HCT116 (cell line): ENCODE measurements around the gene IGFN1. TPM values are rescaled to one million over a fixed set of nuclear protein-coding genes. Genes with fewer than 3 reads are reported as not detected.

ENCODE experiments used
- ATAC-seq: fragments of 200-7000 bp; cut with Tn5 transposase; 2 replicates; pipeline ENCODE4 v1.9.1; 2020; ENCODE audit warnings: mild to moderate bottlenecking, moderate library complexity
- BruUV-seq: library from RNA; stranded (reverse); fragments of 400-500 nt; replicated peaks from 2 replicates; lab custom pipeline; 2021; lab: Mats Ljungman, UMichigan
- CTCF ChIA-PET: fragments of 300-600 bp; sonication (Branson Sonifier 250); formaldehyde crosslinking; loops from one replicate; lab custom pipeline; 2021; ENCODE audit warnings: antibody characterized with exemption; lab: Charles Lee
- POLR2A ChIA-PET: fragments of 300-600, 350-600 bp; sonication (Branson Sonifier 250); formaldehyde crosslinking; loops from one replicate; lab custom pipeline; 2021; ENCODE audit warnings: antibody characterized with exemption; lab: Charles Lee
- RAD21 ChIA-PET, 2 experiments: fragments of 300-600 bp; sonication (Branson Sonifier 250); formaldehyde crosslinking; loops; one replicate each; lab custom pipeline; 2023; ENCODE audit warnings: low total read pairs in 2 of 2; ENCODE audit not compliant: uncharacterized antibody in 2 of 2, unreplicated experiment in 2 of 2, low non-redundant PET in 1 of 2; lab: Charles Lee
- DNase-seq: peaks from one replicate; pipeline ENCODE4 v3.0.0-alpha.2; 2010; ENCODE audit warnings: low read depth, low spot score
- H2AFZ ChIP-seq: fragments of 200-600 bp; shearing (Covaris generic), sonication (generic); 2 replicates; pipeline ENCODE4 v1.6.1; 2017; ENCODE audit warnings: low read depth, mixed run types, mixed read lengths, antibody characterized with exemption, low read length; ENCODE audit not compliant: poor library complexity, severe bottlenecking
- H3K27ac ChIP-seq: 2 replicates; pipeline ENCODE4 v1.5.1; 2012; ENCODE audit warnings: low read depth, low read length
- H3K27me3 ChIP-seq: fragments of 200-600 bp; sonication (generic); 2 replicates; pipeline ENCODE4 v1.6.1; 2016; ENCODE audit warnings: mixed run types, low read length, mixed read lengths; ENCODE audit not compliant: insufficient read depth
- H3K36me3 ChIP-seq, 2 experiments: fragments of 200-500 bp in 1 of 2; fragments of 200-600 bp in 1 of 2; sonication (Bioruptor generic) in 1 of 2; sonication (generic) in 1 of 2; 2 replicates each; pipeline versions ENCODE4 v1.5.1 to v1.6.1; 2014 to 2016; ENCODE audit warnings: low read length in 2 of 2, inconsistent platforms in 1 of 2, mixed read lengths in 1 of 2, mixed run types in 1 of 2; ENCODE audit not compliant: insufficient read depth in 2 of 2, control insufficient read depth in 1 of 2
- H3K4me1 ChIP-seq, 2 experiments: fragments of 200-600 bp in 1 of 2; sonication (generic) in 1 of 2; 2 replicates each; pipeline versions ENCODE4 v1.5.1 to v1.6.1; 2012 to 2017; ENCODE audit warnings: low read length in 2 of 2, inconsistent platforms in 1 of 2, mild to moderate bottlenecking in 1 of 2, mixed read lengths in 1 of 2, mixed run types in 1 of 2, moderate library complexity in 1 of 2; ENCODE audit not compliant: insufficient read depth in 2 of 2, control insufficient read depth in 1 of 2
- H3K4me2 ChIP-seq: fragments of 200-600 bp; sonication (generic); 2 replicates; pipeline ENCODE4 v1.6.1; 2017; ENCODE audit warnings: mixed run types, low read length, mixed read lengths
- H3K4me3 ChIP-seq, 2 experiments: fragments of 200-600 bp in 1 of 2; sonication (generic) in 1 of 2; replicated peaks in 1 of 2; 2 replicates each; pipeline ENCODE4 v1.5.1; 2011 to 2016; ENCODE audit warnings: low read length in 2 of 2, control low read depth in 1 of 2, low read depth in 1 of 2, mild to moderate bottlenecking in 1 of 2, mixed read lengths in 1 of 2, mixed run types in 1 of 2
- H3K79me2 ChIP-seq: fragments of 200-600 bp; sonication (generic); 2 replicates; pipeline ENCODE4 v1.6.1; 2017; ENCODE audit warnings: mild to moderate bottlenecking, mixed run types, low read length, moderate library complexity, mixed read lengths; ENCODE audit not compliant: insufficient read depth
- H3K9ac ChIP-seq: fragments of 200-600 bp; sonication (generic); 2 replicates; pipeline ENCODE4 v1.6.1; 2016; ENCODE audit warnings: low read length, mixed read lengths
- H3K9me2 ChIP-seq: fragments of 200-600 bp; sonication (generic), shearing (Covaris generic); 2 replicates; pipeline ENCODE4 v1.6.1; 2017; ENCODE audit warnings: mixed run types, mild to moderate bottlenecking, moderate library complexity; ENCODE audit not compliant: insufficient read depth
- H3K9me3 ChIP-seq, 2 experiments: fragments of 200-500 bp in 1 of 2; fragments of 200-600 bp in 1 of 2; sonication (Bioruptor generic) in 1 of 2; sonication (generic) in 1 of 2; 2 replicates each; pipeline ENCODE4 v1.6.1; 2014 to 2017; ENCODE audit warnings: low read length in 2 of 2, mixed read lengths in 2 of 2, inconsistent platforms in 1 of 2, low read depth in 1 of 2, mild to moderate bottlenecking in 1 of 2, mixed run types in 1 of 2, moderate library complexity in 1 of 2; ENCODE audit not compliant: control insufficient read depth in 1 of 2, insufficient read depth in 1 of 2
- H4K20me1 ChIP-seq: fragments of 200-600 bp; sonication (generic), shearing (Covaris generic); 2 replicates; pipeline ENCODE4 v1.6.1; 2017; ENCODE audit warnings: mixed run types, mild to moderate bottlenecking, moderate library complexity; ENCODE audit not compliant: insufficient read depth
- CEBPB ChIP-seq: IDR thresholded peaks from 2 replicates; pipeline ENCODE4 v1.6.1; 2012; ENCODE audit warnings: low read depth
- REST ChIP-seq: IDR thresholded peaks from 2 replicates; pipeline ENCODE4 v1.6.1; 2012; ENCODE audit warnings: low read depth
- SIN3A ChIP-seq: IDR thresholded peaks from 2 replicates; pipeline ENCODE4 v1.6.1; 2012; ENCODE audit warnings: low read depth
- SP1 ChIP-seq: IDR thresholded peaks from 2 replicates; pipeline ENCODE4 v1.6.1; 2012; ENCODE audit warnings: low read depth
- YY1 ChIP-seq: IDR thresholded peaks from 2 replicates; pipeline ENCODE4 v1.6.1; 2011; ENCODE audit warnings: low read length, low read depth, moderate library complexity, mild to moderate bottlenecking; ENCODE audit not compliant: insufficient replicate concordance; ENCODE audit errors: extremely low read depth
- intact Hi-C: fragments of 100-400 bp; cut with micrococcal nuclease; formaldehyde crosslinking; loops from 2 replicates; pipeline ENCODE4 v1.10.0; 2022
- total RNA-seq: library from RNA; stranded (reverse); gene quantifications from one replicate; pipeline ENCODE4 v1.2.1, GENCODE V29; 2021; ENCODE audit not compliant: unreplicated experiment

Gene IGFN1
- total RNA-seq, 1 experiment from 2014 or later = not detected

- TF ChIP-seq SIN3A = no peak
- TF ChIP-seq CEBPB = peak; percentile 99
- TF ChIP-seq REST = no peak
- peak; percentile 28 for TF ChIP-seq YY1
- peak; percentile 89 for TF ChIP-seq SP1
- ChIA-PET RAD21 (interaction anchor here in 1 of 2 experiments (0.6 to 0.8 kb wide), 2 partner anchors 28 to 89 kb away, joined by 3 to 4 read pairs; no protein-coding TSS in a partner anchor), CTCF (interaction anchor here (0.9 to 1.7 kb wide), 5 partner anchors 15 to 183 kb away, joined by 3 to 8 read pairs (median 5); partner anchors contain the start of gene ASCL5), POLR2A (interaction anchor here (0.6 to 1.6 kb wide), 3 partner anchors 9 to 36 kb away, joined by 3 to 6 read pairs (median 4); no protein-coding TSS in a partner anchor)
- peak within 1 kb of the TSS; percentile 83 for H2AFZ ChIP-seq
- peaks cover 17% of the 10 kb centered on the region; the same call in 1 of the 2 replicates for H3K79me2 ChIP-seq
- H3K9ac ChIP-seq = peak within 1 kb of the TSS; percentile 74
- BruUV-seq = no TSS peak
- peaks cover 3 to 15% of the 10 kb centered on the region in 2 experiments; a peak in 3 of 4 replicates for H3K4me1 ChIP-seq
- no peaks in the 10 kb centered on the region for H3K9me2 ChIP-seq
- peak; percentile 93 for ATAC-seq
- peak within 1 kb of the TSS; percentile 32; the same call in 1 of the 2 replicates for H3K27ac ChIP-seq
- H4K20me1 ChIP-seq = no peaks in the 10 kb centered on the region
- intact Hi-C loops = no loop called here
- H3K9me3 ChIP-seq = no peaks in the 10 kb centered on the region
- peak; percentile 87 for DNase-seq
- H3K4me2 ChIP-seq = peak within 1 kb of the TSS; percentile 97
- H3K36me3 ChIP-seq = peaks cover 13 to 15% of the 10 kb centered on the region in 2 experiments
- H3K27me3 ChIP-seq = no peaks in the 10 kb centered on the region
- peak within 1 kb of the TSS; percentile 85 to 92 for H3K4me3 ChIP-seq
These were observed 36.0 kb upstream of the IGFN1 start, which contains the start of gene TMEM9 for GRCh38 chr1:201154389-201155165. TMEM9 (minus strand) TSS chr1:201154474; CDS start chr1:201153923, 551 bp downstream.
